GM03348 (cell line): ENCODE results near the gene IGHMBP2.

ENCODE experiments used
- DNase-seq: peaks from one replicate; pipeline ENCODE4 v3.0.0; 2012; ENCODE audit warnings: low spot score

Gene IGHMBP2

GRCh38 chr11:68927280-68928135 lies 23.8 kb downstream of the IGHMBP2 start:
- no peak for DNase-seq

- no peak for DNase-seq
Measured at GRCh38 chr11:68928136-68928880, 24.6 kb downstream of the IGHMBP2 start.

GRCh38 chr11:68929135-68929534 lies 25.4 kb downstream of the IGHMBP2 start:
- DNase-seq, result no peak

- no peak for DNase-seq
Measured at GRCh38 chr11:68929706-68930570, 26.2 kb downstream of the IGHMBP2 start.

GRCh38 chr11:68930991-68931855 lies 27.5 kb downstream of the IGHMBP2 start:
- DNase-seq, result no peak

GRCh38 chr11:68931911-68932310 lies 28.2 kb downstream of the IGHMBP2 start:
- DNase-seq, result no peak

- no peak for DNase-seq
Measured at GRCh38 chr11:68932358-68932757, 28.7 kb downstream of the IGHMBP2 start.

GRCh38 chr11:68932933-68933577 lies 29.4 kb downstream of the IGHMBP2 start:
- no peak for DNase-seq

GRCh38 chr11:68933605-68934320 lies 30.1 kb downstream of the IGHMBP2 start:
- DNase-seq, result no peak

GRCh38 chr11:68934321-68934645 lies 30.6 kb downstream of the IGHMBP2 start:
- DNase-seq, result no peak

- DNase-seq, result no peak
Measured at GRCh38 chr11:68934666-68935065, 31.0 kb downstream of the IGHMBP2 start.

- DNase-seq, result no peak
Measured at GRCh38 chr11:68935066-68935465, 31.4 kb downstream of the IGHMBP2 start.

GRCh38 chr11:68935516-68936357 lies 32.0 kb downstream of the IGHMBP2 start:
- no peak for DNase-seq

GRCh38 chr11:68936358-68936636 lies 32.6 kb downstream of the IGHMBP2 start:
- no peak for DNase-seq

- no peak for DNase-seq
Measured at GRCh38 chr11:68936676-68937620, 33.3 kb downstream of the IGHMBP2 start.

GRCh38 chr11:68938088-68938487 lies 34.4 kb downstream of the IGHMBP2 start:
- DNase-seq, result no peak

GRCh38 chr11:68938816-68939582 lies 35.3 kb downstream of the IGHMBP2 start:
- no peak for DNase-seq
